NCI-H446 (cell line): ENCODE data around the gene CSPG5.
A peak's percentile ranks its signal among the peaks of the same experiment; 100 is the strongest.

Experiments
- DNase-seq, 2 experiments: peaks; one replicate each; lab custom pipeline; 2025; lab: John Stamatoyannopoulos, UW

The CSPG5 gene, protein sequence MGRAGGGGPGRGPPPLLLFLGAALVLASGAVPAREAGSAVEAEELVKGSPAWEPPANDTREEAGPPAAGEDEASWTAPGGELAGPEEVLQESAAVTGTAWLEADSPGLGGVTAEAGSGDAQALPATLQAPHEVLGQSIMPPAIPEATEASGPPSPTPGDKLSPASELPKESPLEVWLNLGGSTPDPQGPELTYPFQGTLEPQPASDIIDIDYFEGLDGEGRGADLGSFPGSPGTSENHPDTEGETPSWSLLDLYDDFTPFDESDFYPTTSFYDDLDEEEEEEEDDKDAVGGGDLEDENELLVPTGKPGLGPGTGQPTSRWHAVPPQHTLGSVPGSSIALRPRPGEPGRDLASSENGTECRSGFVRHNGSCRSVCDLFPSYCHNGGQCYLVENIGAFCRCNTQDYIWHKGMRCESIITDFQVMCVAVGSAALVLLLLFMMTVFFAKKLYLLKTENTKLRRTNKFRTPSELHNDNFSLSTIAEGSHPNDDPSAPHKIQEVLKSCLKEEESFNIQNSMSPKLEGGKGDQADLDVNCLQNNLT

DNA sequence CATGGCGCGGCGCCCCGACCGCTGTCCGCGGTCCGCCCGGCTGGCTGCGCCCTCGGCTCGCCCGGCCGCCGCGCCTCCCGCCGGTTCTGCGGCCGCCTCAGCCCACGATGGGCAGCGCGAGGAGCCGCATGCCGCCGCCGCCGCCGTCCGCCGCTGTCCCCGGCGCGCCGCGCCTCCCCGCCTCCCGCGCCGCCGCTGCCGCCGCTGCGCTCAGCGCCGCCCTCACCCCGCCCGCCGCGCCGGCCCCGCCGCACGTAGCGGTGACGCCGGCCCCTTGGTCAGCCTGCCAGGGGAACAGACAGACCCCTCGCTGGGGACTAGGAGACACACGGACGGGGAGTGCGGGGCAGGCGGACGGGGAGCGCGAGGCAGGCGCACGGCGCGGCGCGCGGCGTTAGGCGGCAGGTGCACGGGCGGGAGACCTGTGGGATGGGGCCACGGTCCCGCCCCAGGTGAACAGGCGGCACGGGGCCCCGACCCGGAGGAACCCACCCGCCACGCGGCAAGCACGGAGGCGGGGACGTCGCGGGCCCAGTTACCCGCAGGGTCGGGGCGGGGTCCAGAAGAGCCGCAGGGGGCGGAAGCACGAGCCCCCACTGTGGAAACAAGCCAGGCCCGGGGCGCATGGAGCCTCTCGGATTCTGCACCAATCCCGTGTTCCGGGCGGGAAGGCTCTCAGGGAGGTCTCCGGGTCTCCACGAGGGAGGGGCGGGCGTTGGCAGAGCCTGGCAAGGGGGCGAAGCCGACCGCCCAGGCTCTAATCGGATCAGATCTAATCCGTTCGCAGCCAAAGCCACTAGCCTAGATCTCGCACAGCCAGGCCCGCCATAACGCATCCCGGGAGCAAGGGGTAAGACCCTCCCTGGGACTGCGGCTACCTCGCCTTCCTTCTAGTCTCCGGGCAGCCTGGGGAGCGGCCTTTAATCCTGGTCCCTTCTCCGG is at the start of gene CSPG5:
Gene CSPG5 (minus strand): TSS at position 175 of the 942 bp plus-strand sequence. CDS start 172 bp downstream, at position 3.
- DNase-seq = peak in 1 of 2 experiments; percentile 29

GRCh38 chr3:47628426-47628825 is 49.8 kb upstream of the CSPG5 start:
- DNase-seq = no peak

GRCh38 chr3:47622671-47623461 is 44.2 kb upstream of the CSPG5 start:
- no peak for DNase-seq

DNA sequence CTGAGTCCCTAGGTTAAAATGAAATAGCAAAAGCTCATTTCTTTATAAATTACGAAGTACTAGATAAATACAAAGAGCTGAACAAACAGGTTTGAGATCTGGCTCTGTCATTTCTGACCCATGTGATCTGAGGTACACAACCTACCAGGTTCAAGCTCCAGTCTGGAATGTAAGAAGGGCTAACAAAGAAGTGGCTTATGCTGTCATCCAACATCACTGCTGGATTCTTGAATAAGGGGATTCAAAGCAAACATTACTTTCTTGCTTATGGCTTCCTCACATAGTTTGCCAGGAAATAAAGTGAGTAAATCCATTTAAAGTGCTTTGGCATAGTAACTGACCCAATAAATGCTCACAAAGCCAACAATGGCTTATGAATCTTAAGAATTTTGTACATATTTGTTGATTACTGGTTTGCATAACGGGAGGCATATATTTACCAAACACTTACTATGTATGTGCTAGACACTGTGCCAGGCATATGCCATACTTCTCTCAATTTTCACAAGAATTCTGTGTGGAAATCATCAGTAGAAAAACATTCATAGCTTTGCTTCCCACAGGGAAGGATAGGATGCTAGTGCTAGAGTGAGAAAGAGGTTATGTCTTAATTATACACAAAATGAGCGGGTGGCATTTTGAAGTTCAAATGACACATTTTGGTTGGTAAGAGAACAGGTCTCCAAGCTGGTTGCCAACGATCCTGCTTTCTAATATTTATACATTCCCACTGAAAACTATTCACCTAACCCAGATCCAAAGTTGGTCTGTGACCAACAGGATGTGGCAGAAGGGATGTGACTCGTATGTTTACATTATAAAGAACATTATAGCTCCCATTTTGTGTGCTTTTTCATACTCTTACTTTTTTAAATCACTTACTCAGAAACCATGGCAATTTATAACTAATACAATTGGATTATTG is 38.7 kb upstream of the CSPG5 start:
- no peak for DNase-seq

DNA sequence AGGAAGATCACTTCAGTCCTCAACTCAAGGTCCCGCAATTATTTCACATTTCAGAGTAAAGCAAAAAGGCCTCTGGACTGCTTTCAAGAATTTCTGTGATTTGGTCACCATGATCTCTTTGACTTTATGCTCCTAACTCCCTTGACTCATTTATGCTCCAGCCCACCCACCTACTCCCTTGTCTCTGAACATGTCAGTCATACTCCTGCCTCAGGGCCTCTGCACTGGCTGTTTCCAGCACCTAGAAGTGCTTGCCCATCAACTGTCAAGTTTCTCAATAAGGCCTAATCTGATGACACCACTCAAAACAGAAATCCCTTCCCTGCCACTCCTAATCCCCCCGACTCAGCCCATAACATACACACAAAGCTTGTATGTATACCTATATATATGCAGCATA is 36.1 kb upstream of the CSPG5 start:
- no peak for DNase-seq

- DNase-seq = no peak
Observed at GRCh38 chr3:47613722-47614121, 35.1 kb upstream of the CSPG5 start.

DNA sequence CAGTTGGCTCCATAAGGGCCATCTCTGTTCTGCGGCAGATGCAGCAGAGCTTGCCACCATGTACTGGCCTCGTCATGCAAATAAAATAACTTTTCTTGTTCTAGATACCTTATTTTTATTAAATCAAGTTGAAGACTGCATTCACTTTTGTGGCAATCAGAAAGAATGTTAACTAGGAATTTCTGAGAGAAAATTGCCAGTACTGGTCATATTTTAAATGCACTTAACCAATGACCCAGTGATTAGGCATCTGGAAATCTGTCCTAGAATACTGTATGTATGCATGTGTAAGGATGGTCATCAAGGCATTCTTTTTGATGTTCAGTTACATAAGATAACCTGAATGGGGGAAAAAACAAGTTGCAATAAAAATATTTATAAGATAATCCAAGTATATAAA is 34.2 kb upstream of the CSPG5 start:
- DNase-seq = no peak

DNA sequence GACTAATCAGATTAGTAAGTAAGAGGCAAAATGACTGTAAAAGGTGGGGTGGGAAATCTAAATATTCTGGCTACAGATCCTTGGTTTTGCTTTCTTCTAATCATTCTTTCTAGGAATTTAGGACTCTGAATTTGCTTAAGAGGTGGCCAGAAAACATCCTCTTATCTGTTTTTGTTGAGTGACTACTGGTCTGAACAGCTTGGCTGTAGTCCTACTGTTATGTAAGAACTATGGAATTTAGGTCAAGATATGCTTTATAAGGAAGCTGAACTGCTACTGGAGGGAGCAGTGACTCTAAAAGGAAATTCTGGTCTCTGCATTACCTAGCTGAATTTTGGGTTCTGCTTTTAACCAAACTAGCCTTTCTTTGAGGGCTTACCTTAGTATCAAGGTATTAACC is 33.5 kb upstream of the CSPG5 start:
- DNase-seq = no peak

DNA sequence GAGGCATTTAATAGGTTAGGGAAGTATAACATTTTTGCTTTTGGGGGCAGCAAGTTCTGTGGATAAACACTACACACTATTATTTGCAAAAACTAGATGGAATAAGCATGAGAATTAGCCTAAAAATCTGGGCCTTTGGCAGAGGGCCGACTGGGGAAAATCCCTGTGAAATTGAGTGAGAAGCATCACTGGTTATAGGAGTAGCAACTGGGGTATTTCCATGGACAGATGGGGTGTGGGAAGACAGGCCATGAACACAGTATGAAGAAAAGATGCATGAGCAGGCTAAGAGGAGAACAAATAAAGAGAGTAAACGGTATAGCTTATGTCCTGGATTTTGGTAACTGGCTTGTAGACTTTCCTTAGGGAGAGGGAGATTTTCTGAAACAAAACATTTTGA is 32.9 kb upstream of the CSPG5 start:
- no peak for DNase-seq

DNA sequence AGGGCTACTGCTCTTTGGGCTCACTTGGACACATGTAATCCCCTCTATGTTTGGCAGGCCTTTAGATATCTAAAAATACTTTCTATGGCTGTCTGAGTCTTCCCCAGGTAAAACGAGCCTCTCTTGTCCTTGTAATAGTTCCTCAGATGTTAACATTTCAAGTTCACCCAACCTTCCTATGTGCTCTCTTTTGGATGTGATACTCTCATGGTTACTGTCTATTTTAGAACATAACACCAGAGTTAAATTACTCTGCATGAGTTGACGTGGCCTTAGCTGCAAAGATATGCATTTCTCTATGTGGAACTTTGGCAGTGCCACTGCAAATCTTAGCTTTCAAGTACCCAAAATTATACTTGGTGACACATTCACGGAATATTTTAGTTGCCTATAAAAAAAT is 31.9 kb upstream of the CSPG5 start:
- DNase-seq = no peak

DNA sequence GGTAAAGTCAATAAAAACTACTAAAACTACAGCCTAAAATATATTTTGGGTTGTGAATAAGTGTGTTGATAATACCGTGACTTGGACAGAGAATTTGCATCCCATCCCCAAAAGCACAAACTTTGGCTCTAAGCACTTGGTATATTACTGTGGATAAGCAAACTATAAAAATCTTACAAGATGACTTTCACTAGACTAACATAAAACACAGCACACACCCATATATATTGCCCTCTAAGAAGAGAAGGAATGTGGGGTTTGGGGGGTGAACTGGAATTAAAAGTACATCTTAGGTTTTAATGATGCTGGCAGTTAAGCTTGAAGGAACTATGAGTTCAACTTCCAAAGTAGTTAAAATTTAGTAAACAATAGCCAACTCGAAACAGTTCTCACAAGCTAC is 28.7 kb upstream of the CSPG5 start:
- DNase-seq = no peak

DNA sequence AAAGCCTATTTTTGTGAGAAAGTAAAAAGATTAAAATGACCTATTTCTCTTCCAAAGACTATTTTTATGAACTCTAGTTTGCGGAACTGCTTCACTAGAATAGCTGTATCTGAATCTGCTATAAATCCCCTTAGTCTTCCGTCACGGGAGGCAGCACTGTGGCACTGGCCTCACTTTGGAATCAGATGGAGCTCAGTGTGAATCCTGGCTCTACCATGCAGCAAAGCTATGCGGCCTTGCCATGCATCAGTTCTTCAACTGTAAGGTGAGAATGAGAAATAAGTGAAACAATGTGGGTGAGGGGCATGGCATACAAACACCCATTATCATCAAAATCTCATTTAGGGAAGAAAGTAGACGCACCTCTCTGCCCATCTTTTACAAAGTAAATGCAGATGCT is 27.5 kb upstream of the CSPG5 start:
- no peak for DNase-seq

DNA sequence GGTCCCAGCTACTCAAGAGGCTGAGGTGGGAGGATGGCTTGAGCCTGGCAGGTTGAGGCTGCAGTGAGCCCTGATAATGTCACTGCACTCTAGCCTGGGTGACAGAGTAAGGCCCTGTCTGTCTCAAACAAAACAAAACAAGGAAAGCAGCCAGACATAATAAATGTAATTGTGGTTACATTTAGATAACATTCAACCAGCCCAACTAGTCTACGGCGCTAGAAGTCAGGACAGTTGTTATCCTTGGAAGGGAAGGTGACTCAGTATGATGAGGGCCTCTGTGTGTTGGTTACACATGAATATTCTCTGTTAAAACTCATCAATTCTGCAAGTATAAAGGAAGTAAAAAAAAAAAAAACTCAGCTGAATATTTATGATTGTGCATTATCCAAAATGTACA is 27.0 kb upstream of the CSPG5 start:
- no peak for DNase-seq

DNA sequence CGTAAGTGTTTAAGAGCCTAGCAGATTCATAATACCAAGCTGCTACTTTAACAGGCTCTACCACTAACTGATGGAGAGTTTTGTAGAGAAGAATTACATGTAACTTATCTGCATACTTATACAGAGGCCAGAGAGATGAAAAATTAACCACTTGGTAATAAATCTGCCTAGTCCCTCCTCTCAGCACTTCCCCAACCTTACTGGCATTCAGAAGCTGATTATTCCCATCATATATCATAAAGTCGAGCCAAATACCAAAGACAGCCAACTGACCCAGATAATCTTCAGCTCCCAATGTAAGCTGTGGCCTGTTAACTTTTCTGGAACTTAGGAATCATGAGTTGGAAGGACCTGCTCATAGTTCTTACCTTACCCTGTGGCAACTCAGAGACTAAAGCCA is 25.5 kb upstream of the CSPG5 start:
- DNase-seq = no peak

- DNase-seq = no peak
Observed at GRCh38 chr3:47603332-47603731, 24.7 kb upstream of the CSPG5 start.

DNA sequence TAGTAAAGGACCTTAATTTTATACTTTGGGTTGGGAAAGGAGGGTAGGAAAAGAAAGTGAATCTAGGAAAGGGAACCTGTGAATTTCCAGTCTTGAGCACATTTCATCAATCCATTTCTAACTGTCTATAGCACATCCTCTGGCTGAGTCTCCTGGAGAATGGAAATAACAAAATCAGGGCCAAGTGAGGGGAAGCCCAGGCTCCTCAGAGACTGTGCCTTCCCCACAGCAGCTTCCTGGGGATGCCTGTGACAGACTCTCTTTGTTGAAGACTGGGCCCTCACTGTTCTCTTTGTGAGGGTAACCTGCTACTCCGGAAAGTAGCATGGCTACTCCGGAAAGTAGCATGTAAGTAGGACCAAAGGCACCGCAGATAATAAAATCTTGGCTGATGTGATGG is 22.6 kb upstream of the CSPG5 start:
- no peak for DNase-seq

- DNase-seq = no peak
Observed at GRCh38 chr3:47594792-47595191, 16.1 kb upstream of the CSPG5 start.

DNA sequence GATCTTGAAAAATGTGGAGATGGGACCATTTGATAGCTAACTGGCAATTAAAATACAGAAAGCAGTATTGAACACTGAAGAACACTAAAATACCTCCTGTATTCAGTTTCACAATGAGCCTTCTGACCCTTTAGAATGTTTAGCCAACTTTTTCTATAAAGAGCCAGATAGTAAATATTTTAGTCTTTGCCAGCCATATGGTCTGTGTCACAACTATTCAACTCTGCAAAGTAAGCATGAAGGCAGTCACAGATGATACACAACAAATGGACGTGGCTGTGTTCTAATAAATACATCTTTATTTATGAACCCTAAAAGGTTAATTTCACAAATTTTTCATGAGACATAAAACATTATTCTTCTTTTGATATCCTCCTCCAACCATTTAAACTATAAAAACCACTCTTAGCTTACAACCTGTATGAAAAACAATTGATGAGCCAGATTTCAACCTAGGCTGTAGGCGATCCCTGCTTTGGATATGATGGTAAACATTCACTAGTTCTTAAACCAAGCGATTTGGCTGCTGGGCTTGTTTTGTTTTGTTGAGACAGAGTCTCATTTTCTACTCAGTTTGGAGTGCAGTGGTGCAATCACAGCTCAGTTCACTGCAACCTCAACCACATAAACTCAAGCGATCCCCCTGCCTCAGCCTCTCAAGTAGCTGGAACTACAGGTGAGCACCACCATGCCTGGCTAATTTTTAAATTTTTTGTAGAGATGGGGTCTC is 13.6 kb upstream of the CSPG5 start:
- DNase-seq = no peak

- no peak for DNase-seq
Observed at GRCh38 chr3:47590216-47590615, 11.6 kb upstream of the CSPG5 start.

GRCh38 chr3:47588587-47588986 is 9.9 kb upstream of the CSPG5 start:
- DNase-seq = no peak
